ENCODE data around the gene SAMD10. TPM values are rescaled to one million over a fixed set of nuclear protein-coding genes. Genes with fewer than 3 reads are reported as not detected.

The SAMD10 gene
- total and polyA plus RNA-seq, 2 of the 8 experiments (the other 6 are each of a cell fraction or from before 2014, with no cell fraction given), result 3.0 to 5.2 TPM

GRCh38 chr20:63968928-63969760 is 10.3 kb downstream of the SAMD10 start (continued):
- TF ChIP-seq ZNF274 (IDR thresholded peaks at IDR 0.05; ENCODE audit: borderline replicate concordance, extremely low read depth, low read length) (no peak), YY1 (IDR thresholded peaks at IDR 0.05; ENCODE audit: low read depth, low read length) (peak; percentile 42; the same call in 1 of the 2 replicates), KDM5A (IDR thresholded peaks at IDR 0.05; ENCODE audit: low read length) (no peak), JUND (IDR thresholded peaks at IDR 0.05; ENCODE audit: low read length) (peak; percentile 52; the same call in 1 of the 2 replicates)

Data from H1 (cell line).